HuH-7.5 (cell line): Measurements from ENCODE around the gene ERGIC1.
"Not testable (repeated sequence)": the region's sequence is repeated elsewhere in the genome, so short reads cannot be mapped to it uniquely, and the experiment has no call there.

ENCODE experiments used
- DNase-seq: peaks from one replicate; pipeline ENCODE4 v3.0.0; 2011; ENCODE audit warnings: low spot score

ERGIC1 gene

GRCh38 chr5:172881691-172882370 is 47.8 kb downstream of the ERGIC1 start:
- DNase-seq, result no peak

DNA sequence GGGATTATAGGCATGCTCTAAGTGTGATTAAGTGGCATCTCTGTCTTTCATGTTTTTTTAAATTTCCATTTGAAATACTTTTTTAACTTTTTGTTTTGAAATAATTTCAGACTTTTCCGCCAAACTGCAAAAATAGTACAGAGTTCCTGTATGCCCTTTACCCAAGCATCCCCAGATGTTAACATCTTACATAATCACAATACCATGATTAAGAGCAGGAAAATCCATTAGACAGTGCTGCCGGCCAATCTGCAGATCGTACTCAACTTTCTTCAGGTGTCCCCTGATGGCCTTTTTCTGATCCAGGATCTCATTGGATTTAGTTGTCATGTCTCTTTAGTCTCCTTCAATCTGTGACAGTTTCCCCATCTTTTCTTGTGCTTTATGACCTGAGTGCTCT is 49.0 kb downstream of the ERGIC1 start:
- no peak for DNase-seq

GRCh38 chr5:172885597-172886340 is 51.7 kb downstream of the ERGIC1 start:
- no peak for DNase-seq

GRCh38 chr5:172886476-172886875 is 52.4 kb downstream of the ERGIC1 start:
- DNase-seq, result no peak

DNA sequence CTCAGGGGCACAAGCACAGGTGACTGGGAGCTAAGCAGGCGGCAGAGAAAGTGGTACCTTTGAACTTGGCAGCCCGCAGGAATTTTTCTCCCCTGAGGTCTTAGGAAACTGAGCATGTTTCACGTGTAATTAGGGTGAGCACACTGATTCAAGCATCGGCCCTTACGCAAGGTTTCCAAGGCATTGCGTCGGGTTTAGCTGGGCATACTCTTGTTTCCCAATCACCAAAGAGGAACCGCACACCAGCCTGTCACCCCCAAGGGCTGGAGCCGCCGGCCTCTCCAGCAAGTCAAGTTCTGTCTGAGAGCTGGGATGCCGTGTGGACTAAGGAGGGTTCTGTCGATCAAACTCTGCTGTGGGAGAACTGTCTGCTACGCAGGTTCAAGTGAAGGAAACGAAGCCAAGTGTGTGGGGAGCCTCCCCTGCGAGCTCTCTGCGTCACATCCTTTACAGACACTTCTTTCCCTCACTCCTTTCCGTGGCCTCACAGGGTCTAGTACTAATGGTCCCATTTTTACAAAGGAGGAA is 53.0 kb downstream of the ERGIC1 start:
- DNase-seq, result no peak

DNA sequence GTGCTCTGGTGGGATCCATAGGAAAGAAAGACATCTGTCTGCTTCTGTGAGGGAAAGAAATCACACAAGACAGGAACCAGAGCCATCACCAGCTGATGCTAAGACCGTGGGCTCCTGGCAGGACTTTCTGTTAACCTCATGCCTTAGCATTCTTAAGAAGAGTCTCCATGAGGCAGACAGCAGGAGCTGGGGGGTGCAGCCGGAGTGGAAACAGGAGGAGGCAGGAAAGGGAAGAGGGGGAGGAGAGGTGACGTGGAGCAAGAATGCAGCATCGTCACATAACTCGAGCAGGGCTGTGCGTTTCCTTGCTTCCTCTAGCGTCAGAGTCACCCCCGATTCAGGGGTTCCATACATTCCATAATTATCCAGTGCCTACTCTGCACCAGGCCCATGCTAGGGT is 53.6 kb downstream of the ERGIC1 start:
- DNase-seq, result no peak

DNA sequence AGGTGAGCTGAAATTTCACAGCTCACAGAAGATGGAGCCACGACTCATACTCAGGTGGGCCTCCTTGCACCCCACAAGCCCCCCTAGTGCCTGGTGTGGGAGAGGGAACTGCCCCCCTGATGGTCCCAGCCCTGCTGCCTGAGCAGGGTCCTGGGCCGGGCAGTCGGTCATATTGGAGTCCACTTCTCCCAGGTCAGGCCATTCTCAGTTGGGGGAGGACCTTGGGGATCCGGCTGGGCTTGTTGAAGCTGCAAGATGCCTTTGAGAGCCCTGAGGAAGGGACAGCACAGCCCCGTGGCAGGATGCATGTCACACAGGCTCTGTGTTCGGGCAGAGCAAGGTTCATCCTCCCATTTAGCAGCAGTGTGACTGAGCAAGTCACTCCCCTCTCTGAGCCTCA is 56.6 kb downstream of the ERGIC1 start:
- no peak for DNase-seq

DNA sequence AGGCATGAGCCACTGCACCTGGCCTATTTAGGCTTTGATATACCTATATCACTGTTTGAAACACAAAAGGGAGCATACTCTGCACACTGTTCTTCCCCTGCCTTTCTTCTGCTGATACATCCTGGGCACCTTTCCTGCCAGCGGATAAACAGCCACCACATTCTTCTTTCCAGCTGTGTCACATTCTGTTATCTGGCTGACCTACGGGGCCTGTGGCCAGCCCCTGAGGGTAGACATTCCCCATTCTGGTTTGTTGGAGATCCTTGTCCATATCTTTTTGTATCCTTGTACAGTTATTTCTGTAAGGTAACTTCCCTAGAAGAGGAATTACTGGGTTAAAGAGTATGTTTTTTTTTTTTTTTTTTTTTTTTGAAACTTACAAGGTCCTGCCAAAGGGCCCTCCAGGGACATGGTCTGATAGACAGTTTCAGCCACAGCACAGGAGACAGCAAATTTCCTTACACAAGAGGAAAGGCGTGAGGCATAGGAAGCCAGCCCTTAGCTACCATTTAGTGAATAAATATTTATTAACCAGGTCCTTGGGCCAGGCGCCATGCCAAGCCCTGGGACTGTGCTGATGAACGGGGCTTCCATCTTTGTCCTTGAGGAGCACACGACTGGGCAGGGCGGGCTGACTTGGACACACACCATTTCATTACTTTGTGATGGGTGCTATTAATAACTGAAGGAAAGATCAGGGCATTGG is 57.8 kb downstream of the ERGIC1 start:
- no peak for DNase-seq

DNA sequence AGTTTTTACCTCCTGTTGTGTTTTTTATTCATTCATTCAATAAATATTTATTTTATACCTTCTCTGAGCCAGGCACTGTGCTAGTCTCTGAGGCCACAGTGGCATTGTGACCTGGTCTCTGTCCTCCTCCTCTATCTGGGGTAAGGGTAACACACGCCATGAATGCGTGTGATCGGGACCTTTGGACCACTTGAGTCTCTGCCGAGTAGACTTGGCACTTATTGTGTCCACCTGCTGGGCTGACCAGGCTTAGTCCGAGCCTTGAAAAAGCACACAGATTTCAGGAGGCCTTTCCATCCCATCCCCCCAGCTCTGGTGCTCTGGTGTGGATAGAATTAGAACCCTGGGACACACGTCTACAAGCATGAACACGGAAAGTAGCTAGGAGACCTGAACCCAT is 58.7 kb downstream of the ERGIC1 start:
- no peak for DNase-seq

- no peak for DNase-seq
These were observed 60.8 kb downstream of the ERGIC1 start for GRCh38 chr5:172894767-172895388.

DNA sequence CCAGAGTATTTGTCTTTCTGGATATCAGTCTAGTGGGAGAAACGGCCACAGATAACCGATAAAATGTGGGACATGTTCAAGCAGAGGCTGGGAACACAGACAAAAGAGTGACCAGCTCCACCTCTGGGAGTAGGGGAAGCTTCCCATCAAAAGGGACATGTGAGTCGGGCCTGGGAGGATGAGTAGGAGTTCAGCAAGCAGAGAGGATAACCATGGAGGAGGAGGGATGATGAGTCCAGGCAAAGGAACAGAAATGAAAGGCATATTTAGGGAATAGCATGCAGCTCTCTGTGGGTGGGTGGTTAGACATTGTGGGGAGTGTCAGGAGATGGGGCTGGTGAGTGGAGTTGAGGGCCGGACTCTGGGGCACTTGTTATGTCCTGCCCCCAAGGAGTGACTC is 61.5 kb downstream of the ERGIC1 start:
- DNase-seq, result no peak

DNA sequence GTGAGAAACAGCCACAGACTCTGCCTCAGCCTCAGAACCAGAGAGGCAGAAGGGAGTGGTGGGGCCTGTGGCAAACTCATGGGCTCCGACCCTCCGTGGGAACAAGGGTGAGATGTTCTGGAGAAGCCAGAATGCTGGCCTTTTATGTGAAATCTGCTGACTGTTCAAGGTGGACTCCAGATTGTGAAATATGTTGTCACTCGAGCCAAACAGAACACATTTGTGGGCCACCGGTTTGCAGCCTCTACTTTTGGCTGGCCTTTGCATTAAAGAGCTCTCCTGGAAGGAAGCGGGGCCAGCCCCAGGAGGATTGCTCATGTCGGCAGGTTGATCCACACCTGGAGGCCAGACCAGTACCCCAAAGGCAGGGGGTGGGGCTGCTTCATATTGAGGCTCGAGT is 62.4 kb downstream of the ERGIC1 start:
- no peak for DNase-seq

GRCh38 chr5:172897067-172897466 is 63.0 kb downstream of the ERGIC1 start:
- not testable (repeated sequence) for DNase-seq

GRCh38 chr5:172897481-172898217 is 63.6 kb downstream of the ERGIC1 start:
- no peak for DNase-seq

DNA sequence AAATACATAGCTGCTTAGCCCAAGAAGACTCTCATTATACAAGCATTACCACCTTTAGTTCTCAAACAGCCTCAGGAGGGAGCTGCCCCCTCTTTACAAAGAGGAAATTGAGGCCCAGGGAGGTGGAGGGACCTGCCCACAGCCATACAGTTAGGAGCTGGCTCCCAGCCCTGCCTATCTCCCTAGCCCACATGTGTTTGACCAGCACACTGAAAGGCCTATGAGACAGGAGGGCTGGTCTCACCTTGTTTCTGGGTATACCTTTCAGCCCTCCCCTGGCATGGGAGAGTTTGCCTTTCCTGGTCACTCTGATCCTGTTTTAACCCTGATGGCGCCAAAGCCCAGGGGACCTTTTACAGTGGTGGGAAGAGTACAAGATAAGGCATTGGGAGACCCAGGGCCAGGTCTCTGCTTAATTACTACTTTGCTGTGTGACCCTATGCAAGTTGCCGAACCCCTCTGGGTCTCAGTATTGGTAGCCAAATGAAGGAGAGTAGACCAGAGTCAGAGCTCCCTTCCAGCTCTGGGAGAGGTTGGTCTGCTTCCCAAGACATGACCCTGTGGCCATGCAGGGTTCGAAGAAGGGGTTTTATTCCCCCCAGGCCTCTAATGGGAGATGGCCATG is 64.3 kb downstream of the ERGIC1 start:
- no peak for DNase-seq

DNA sequence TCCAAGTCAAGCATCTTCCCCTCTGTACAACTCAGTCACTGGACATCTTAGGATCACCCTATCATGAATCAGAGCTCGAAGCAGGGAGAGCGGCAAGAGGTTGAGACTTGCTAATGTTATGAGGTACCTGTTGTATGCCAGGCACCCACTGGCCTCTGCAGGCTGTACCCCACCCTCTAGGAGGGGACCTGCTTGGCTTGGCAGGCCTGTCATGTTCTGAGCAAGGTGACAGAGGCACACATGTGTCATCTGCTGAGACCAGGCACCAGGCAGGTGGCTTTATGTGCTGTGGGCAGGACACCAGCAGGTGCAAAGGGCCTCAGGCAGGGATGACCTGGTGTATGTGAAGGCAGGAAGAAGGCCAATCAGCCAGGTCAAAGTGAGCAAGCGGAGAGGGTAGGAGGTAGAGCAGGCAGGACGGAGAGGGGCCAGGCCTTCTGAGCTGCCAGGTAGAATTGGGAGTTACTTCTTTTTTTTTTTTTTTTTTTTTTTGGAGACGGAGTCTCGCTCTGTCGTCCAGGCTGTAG is 64.9 kb downstream of the ERGIC1 start:
- no peak for DNase-seq

DNA sequence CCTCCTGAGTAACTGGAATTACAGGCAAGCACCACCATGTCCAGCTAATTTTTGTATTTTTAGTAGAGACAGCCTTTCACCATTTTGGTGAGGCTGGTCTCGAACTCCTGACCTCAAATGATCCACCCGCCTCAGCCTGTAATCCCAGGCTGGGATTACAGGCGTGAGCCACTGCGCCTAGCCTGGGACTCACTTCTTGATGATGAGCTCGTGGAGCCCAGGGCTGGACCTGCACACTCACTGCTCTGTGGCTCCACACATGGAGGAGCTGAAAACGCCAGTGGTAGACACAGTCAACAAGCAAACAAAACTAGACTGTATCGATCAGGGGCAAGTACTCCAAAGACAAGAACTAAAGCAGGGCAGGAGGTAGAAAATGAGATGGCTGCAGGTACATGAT is 65.4 kb downstream of the ERGIC1 start:
- DNase-seq, result no peak

DNA sequence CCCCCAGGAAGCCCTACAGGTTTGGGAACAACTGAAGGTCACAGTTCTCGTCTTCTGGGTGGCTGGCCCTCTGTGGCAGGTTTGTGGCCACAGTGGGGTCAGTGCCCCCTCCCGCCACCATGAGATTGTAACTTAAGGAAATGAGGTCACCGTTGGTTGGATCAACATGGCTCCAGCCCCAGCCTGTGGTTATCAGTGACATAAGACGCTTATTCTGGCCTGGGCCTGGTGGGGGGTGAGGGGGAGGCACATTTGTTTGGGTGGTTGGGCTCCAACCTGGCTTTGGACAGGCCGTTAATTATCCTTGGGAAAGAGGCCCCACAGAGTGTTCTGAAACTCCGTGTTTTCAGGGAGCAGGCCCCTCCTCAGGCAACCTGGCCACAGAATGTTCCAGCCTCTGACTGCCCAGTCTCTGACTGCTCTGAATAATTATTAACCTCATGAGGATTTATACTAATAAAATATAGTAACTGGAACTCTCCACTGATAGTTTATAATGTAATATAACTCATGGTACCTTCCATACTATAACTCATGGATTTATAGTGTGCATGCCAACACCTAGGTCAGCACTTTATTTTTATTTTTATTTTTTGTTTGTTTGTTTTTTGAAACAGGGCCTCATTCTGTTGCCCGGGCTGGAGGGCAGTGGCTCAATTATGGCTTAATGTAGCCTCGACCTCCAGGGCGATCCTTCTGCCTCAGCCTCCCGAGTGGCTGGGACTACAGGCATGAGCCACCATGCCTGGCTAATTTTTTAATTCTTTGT is 67.1 kb downstream of the ERGIC1 start:
- DNase-seq, result no peak

- no peak for DNase-seq
These were observed 67.9 kb downstream of the ERGIC1 start for GRCh38 chr5:172901788-172902496.
